ENCODE measurements around the gene FUT3.

Gene FUT3

GRCh38 chr19:5821521-5822180 is 29.6 kb downstream of the FUT3 start:
- H3F3A ChIP-seq (ENCODE audit: insufficient read depth): no peaks in the 10 kb centered on the region
- no peaks in the 10 kb centered on the region for H3K9me3 ChIP-seq (ENCODE audit: insufficient read depth, low read length)
- H3K9ac ChIP-seq (ENCODE audit: low read length): no peak overlapping the region
- no peaks in the 10 kb centered on the region for H3K36me3 ChIP-seq (ENCODE audit: low read length)
- no peak for TF ChIP-seq CTCF (IDR thresholded peaks at IDR 0.05; ENCODE audit: insufficient read depth, low read length, poor library complexity, severe bottlenecking)
- TF ChIP-seq EZH2phosphoT487 (conservative IDR thresholded peaks at IDR 0.05; ENCODE audit: low read length): no peak
- H3K27ac ChIP-seq (ENCODE audit: low read depth, low read length): no peak overlapping the region
- H3K27me3 ChIP-seq (ENCODE audit: low read length): no peaks in the 10 kb centered on the region
- H3K9me2 ChIP-seq (replicated peaks; ENCODE audit: insufficient read depth, low read length): no peaks in the 10 kb centered on the region
- H4K20me1 ChIP-seq (ENCODE audit: low read depth, low read length): no peaks in the 10 kb centered on the region
- H2AFZ ChIP-seq (ENCODE audit: low read depth, low read length, severe bottlenecking): no peak overlapping the region
- no peaks in the 10 kb centered on the region for H3K79me2 ChIP-seq (ENCODE audit: insufficient read depth, low read length)
- no peak overlapping the region for H3K4me2 ChIP-seq (ENCODE audit: low read depth, low read length, poor library complexity, severe bottlenecking)
- no peak overlapping the region for H3K4me3 ChIP-seq (ENCODE audit: insufficient read depth, low read length, poor library complexity, severe bottlenecking)

- H3K9me3 ChIP-seq (ENCODE audit: insufficient read depth, low read length): no peaks in the 10 kb centered on the region
- no peak overlapping the region for H3K4me2 ChIP-seq (ENCODE audit: low read depth, low read length, poor library complexity, severe bottlenecking)
- H3K27ac ChIP-seq (ENCODE audit: low read depth, low read length): no peak overlapping the region
- no peaks in the 10 kb centered on the region for H3K27me3 ChIP-seq (ENCODE audit: low read length)
- TF ChIP-seq CTCF (IDR thresholded peaks at IDR 0.05; ENCODE audit: insufficient read depth, low read length, poor library complexity, severe bottlenecking): no peak
- no peak for TF ChIP-seq EZH2phosphoT487 (conservative IDR thresholded peaks at IDR 0.05; ENCODE audit: low read length)
- no peak overlapping the region for H3K4me3 ChIP-seq (ENCODE audit: insufficient read depth, low read length, poor library complexity, severe bottlenecking)
- H2AFZ ChIP-seq (ENCODE audit: low read depth, low read length, severe bottlenecking): no peak overlapping the region
- no peaks in the 10 kb centered on the region for H4K20me1 ChIP-seq (ENCODE audit: low read depth, low read length)
- no peaks in the 10 kb centered on the region for H3K79me2 ChIP-seq (ENCODE audit: insufficient read depth, low read length)
- no peaks in the 10 kb centered on the region for H3F3A ChIP-seq (ENCODE audit: insufficient read depth)
- no peaks in the 10 kb centered on the region for H3K9me2 ChIP-seq (replicated peaks; ENCODE audit: insufficient read depth, low read length)
- H3K9ac ChIP-seq (ENCODE audit: low read length): no peak overlapping the region
- H3K36me3 ChIP-seq (ENCODE audit: low read length): no peaks in the 10 kb centered on the region
These were observed 30.5 kb downstream of the FUT3 start for GRCh38 chr19:5820785-5821184.

- H3F3A ChIP-seq (ENCODE audit: insufficient read depth): no peaks in the 10 kb centered on the region
- H3K27me3 ChIP-seq (ENCODE audit: low read length): no peaks in the 10 kb centered on the region
- no peaks in the 10 kb centered on the region for H3K36me3 ChIP-seq (ENCODE audit: low read length)
- H3K9ac ChIP-seq (ENCODE audit: low read length): no peak overlapping the region
- TF ChIP-seq CTCF (IDR thresholded peaks at IDR 0.05; ENCODE audit: insufficient read depth, low read length, poor library complexity, severe bottlenecking): no peak
- no peak for TF ChIP-seq EZH2phosphoT487 (conservative IDR thresholded peaks at IDR 0.05; ENCODE audit: low read length)
- H3K4me3 ChIP-seq (ENCODE audit: insufficient read depth, low read length, poor library complexity, severe bottlenecking): no peak overlapping the region
- no peaks in the 10 kb centered on the region for H3K9me2 ChIP-seq (replicated peaks; ENCODE audit: insufficient read depth, low read length)
- H2AFZ ChIP-seq (ENCODE audit: low read depth, low read length, severe bottlenecking): no peak overlapping the region
- H4K20me1 ChIP-seq (ENCODE audit: low read depth, low read length): no peaks in the 10 kb centered on the region
- H3K27ac ChIP-seq (ENCODE audit: low read depth, low read length): no peak overlapping the region
- no peaks in the 10 kb centered on the region for H3K9me3 ChIP-seq (ENCODE audit: insufficient read depth, low read length)
- H3K79me2 ChIP-seq (ENCODE audit: insufficient read depth, low read length): no peaks in the 10 kb centered on the region
- no peak overlapping the region for H3K4me2 ChIP-seq (ENCODE audit: low read depth, low read length, poor library complexity, severe bottlenecking)
These were observed 32.7 kb downstream of the FUT3 start for GRCh38 chr19:5818594-5818993.

Measured in SU-DHL-6 (cell line).